Endodermal cell (in vitro differentiated cells): ENCODE measurements around the gene CNRIP1. TPM values are rescaled to one million over a fixed set of nuclear protein-coding genes. Genes with fewer than 3 reads are reported as not detected.

ENCODE experiments used
- DNase-seq: peaks from one replicate; pipeline ENCODE4 v3.0.0-alpha.2; 2017
- H3K27ac ChIP-seq: 2 replicates; pipeline ENCODE4 v1.5.1; 2013; ENCODE audit warnings: mild to moderate bottlenecking, low read depth, low read length, moderate library complexity
- H3K27me3 ChIP-seq: 2 replicates; pipeline ENCODE4 v1.6.1; 2013; ENCODE audit warnings: mild to moderate bottlenecking, low read length, moderate library complexity; ENCODE audit not compliant: insufficient read depth, control insufficient read depth, poor library complexity, severe bottlenecking
- H3K36me3 ChIP-seq: 2 replicates; pipeline ENCODE4 v1.7.0; 2013; ENCODE audit warnings: mild to moderate bottlenecking, low read length, moderate library complexity; ENCODE audit not compliant: control insufficient read depth, insufficient read depth
- H3K4me1 ChIP-seq: one replicate; pipeline ENCODE4 v1.7.0; 2013; ENCODE audit warnings: low read length; ENCODE audit not compliant: control insufficient read depth, insufficient read depth
- H3K4me3 ChIP-seq: 2 replicates; pipeline ENCODE4 v1.5.1; 2013; ENCODE audit warnings: mild to moderate bottlenecking, low read length, moderate library complexity
- H3K9ac ChIP-seq: 2 replicates; pipeline ENCODE4 v1.6.1; 2013; ENCODE audit warnings: mild to moderate bottlenecking, low read length, moderate library complexity; ENCODE audit not compliant: poor library complexity, severe bottlenecking; ENCODE audit errors: extremely low read depth
- H3K9me3 ChIP-seq: 2 replicates; pipeline ENCODE4 v1.6.1; 2013; ENCODE audit warnings: mild to moderate bottlenecking, low read length, moderate library complexity; ENCODE audit not compliant: control insufficient read depth
- H3K27ac Mint-ChIP-seq: 2 replicates; pipeline ENCODE4 v1.8.0; 2020; ENCODE audit warnings: mixed read lengths
- H3K27me3 Mint-ChIP-seq: 2 replicates; pipeline ENCODE4 v1.8.0; 2021; ENCODE audit warnings: mild to moderate bottlenecking, mixed read lengths; ENCODE audit not compliant: insufficient read depth
- H3K36me3 Mint-ChIP-seq: 2 replicates; pipeline ENCODE4 v1.8.0; 2020; ENCODE audit warnings: low read depth, mixed read lengths
- H3K4me1 Mint-ChIP-seq: 2 replicates; pipeline ENCODE4 v1.8.0; 2020; ENCODE audit warnings: mixed read lengths
- H3K4me3 Mint-ChIP-seq: 2 replicates; pipeline ENCODE4 v1.8.0; 2020; ENCODE audit warnings: mild to moderate bottlenecking, moderate library complexity, mixed read lengths
- H3K9me3 Mint-ChIP-seq: 2 replicates; pipeline ENCODE4 v1.8.0; 2020; ENCODE audit warnings: mild to moderate bottlenecking, mixed read lengths
- CTCF ChIP-seq: fragments of 200-600 bp; sonication (generic); conservative IDR thresholded peaks from 2 replicates; pipeline ENCODE4 v1.5.0; 2021; ENCODE audit warnings: antibody characterized with exemption, mild to moderate bottlenecking
- WGBS, 2 experiments: methylation state at CpG; one replicate each; pipeline versions ENCODE4 v1.1.5 to v1.1.7; 2013; ENCODE audit warnings: missing lambda C conversion rate in 2 of 2, mixed read lengths in 1 of 2; ENCODE audit not compliant: insufficient coverage in 1 of 2, insufficient read length in 1 of 2; 5-methylcytosine and 5-hydroxymethylcytosine counted together
- total RNA-seq, 2 donors: library from RNA; stranded (reverse); fragmentation: NEBNext Ultra II Directional in 1 of 2; extraction: Animal tissue kit (Norgen Biotek cat#: 25700) in 1 of 2; gene quantifications; 2 replicates in 1 of 2; 3 replicates in 1 of 2; pipeline ENCODE4 v1.2.1, GENCODE V29; 2021

CNRIP1 gene
- total RNA-seq, 2 donors from 2014 or later = 0.57 TPM; not detected in 1

- Histone ChIP-seq H3K36me3 (no peaks in the 10 kb centered on the region), H3K4me1 (peaks cover 11% of the 10 kb centered on the region), H3K9me3 (no peaks in the 10 kb centered on the region), H3K27me3 (no peaks in the 10 kb centered on the region), H3K4me3 (peak overlapping the region; percentile 96), H3K9ac (peak overlapping the region; percentile 84), H3K27ac (peak overlapping the region; percentile 87)
- peak; percentile 83 for TF ChIP-seq CTCF
- WGBS, 2 experiments = 0% methylated on average over 7 to 41 of the region's 41 CpGs
- Mint-ChIP-seq H3K27me3 (no peaks in the 10 kb centered on the region), H3K4me3 (peak overlapping the region; percentile 97), H3K4me1 (peaks cover 7% of the 10 kb centered on the region), H3K36me3 (peaks cover 3% of the 10 kb centered on the region), H3K9me3 (no peaks in the 10 kb centered on the region), H3K27ac (peak overlapping the region; percentile 93)
- peak; percentile 83 for DNase-seq
These were observed 68.4 kb downstream of the CNRIP1 start for GRCh38 chr2:68251187-68251854.

DNA sequence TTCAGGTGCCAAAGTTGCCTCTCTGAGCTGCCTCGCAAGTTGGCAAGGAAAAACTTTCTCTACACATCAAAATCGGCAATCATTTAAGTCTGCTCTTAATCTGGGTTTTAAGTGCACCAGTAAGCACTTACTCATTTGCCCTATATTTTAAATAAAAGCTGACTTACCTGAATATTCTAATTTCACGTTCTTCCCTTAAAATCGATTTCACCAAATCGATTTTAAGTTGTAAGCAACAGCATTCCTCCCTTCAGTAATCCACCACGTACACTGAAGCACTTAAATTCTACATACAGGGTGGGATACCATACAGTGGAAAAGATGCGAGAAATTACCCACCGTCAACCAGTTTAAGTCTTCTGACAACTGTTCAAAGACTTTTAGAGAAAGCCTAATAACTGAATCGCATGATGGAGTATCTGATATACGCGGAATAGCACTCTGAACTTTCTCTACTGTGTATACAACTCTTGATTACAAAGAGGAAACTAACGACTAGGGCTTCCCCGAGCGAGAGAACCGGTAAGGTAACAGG, 69.0 kb downstream of the CNRIP1 start:
- DNase-seq = no peak
- Mint-ChIP-seq H3K4me3 (peak overlapping the region; percentile 97), H3K4me1 (peaks cover 7% of the 10 kb centered on the region), H3K36me3 (peaks cover 3% of the 10 kb centered on the region), H3K27ac (peak overlapping the region; percentile 93), H3K27me3 (no peaks in the 10 kb centered on the region), H3K9me3 (no peaks in the 10 kb centered on the region)
- Histone ChIP-seq H3K9ac (peak overlapping the region; percentile 84), H3K27ac (peak overlapping the region; percentile 46), H3K9me3 (no peaks in the 10 kb centered on the region), H3K4me3 (peak overlapping the region; percentile 96), H3K4me1 (peaks cover 11% of the 10 kb centered on the region), H3K27me3 (no peaks in the 10 kb centered on the region), H3K36me3 (no peaks in the 10 kb centered on the region)
- WGBS, 2 experiments = 4 to 7% methylated on average over 13 to 15 of the region's 15 CpGs
- TF ChIP-seq CTCF = no peak

DNA sequence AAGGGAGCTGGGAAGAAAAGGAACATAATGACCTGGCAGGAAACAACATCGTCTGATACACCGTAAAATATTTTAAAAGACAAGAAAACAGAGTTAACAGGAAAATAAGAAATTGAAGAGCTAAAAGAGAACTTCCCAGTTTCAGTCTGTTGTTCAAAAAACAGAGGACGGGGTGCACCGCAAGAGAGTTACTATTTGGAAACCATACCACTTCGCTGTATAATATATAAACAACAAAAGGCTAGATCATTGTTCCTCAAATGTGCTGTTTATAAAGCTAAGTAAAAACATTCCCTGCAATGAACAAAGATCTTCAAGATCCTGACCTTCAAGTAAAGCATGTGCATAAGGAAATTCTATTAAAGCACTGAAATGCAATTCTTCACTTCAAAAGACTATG, 69.6 kb downstream of the CNRIP1 start:
- H3K4me3 ChIP-seq = peak overlapping the region; percentile 96
- Mint-ChIP-seq H3K36me3 (peaks cover 3% of the 10 kb centered on the region), H3K4me3 (peak overlapping the region; percentile 97), H3K4me1 (peaks cover 7% of the 10 kb centered on the region), H3K27ac (no peak overlapping the region), H3K9me3 (no peaks in the 10 kb centered on the region), H3K27me3 (no peaks in the 10 kb centered on the region)
- TF ChIP-seq CTCF = no peak
- no peak overlapping the region for H3K27ac ChIP-seq
- no peak for DNase-seq
- H3K9me3 ChIP-seq = no peaks in the 10 kb centered on the region
- peaks cover 11% of the 10 kb centered on the region for H3K4me1 ChIP-seq
- H3K9ac ChIP-seq = peak overlapping the region; percentile 84
- H3K36me3 ChIP-seq = no peaks in the 10 kb centered on the region
- 55 to 64% methylated on average over 2 to 5 of the region's 5 CpGs for WGBS, 2 experiments
- H3K27me3 ChIP-seq = no peaks in the 10 kb centered on the region
